ENCODE measurements around the gene PCGF2.

Gene PCGF2

GRCh38 chr17:38745545-38745944 lies 2.6 kb downstream of the PCGF2 start:
- H3K9me3 ChIP-seq (ENCODE audit: control insufficient read depth in 2 of 2, low read length in 2 of 2), result no peaks in the 10 kb centered on the region
- H3K27ac ChIP-seq (ENCODE audit: low read length), result peak overlapping the region; percentile 66
- no peak overlapping the region for H3K9ac ChIP-seq (ENCODE audit: low read length in 2 of 2)
- H3K4me1 ChIP-seq (ENCODE audit: control insufficient read depth, insufficient read depth, low read length), result peaks cover 72% of the 10 kb centered on the region
- H3K4me3 ChIP-seq (ENCODE audit: low read length in 2 of 2), result no peak overlapping the region
- H3K36me3 ChIP-seq (ENCODE audit: control insufficient read depth in 2 of 2, insufficient read depth in 2 of 2, low read length in 2 of 2), result no peaks in the 10 kb centered on the region
- H3K27me3 ChIP-seq (ENCODE audit: control insufficient read depth in 1 of 2, insufficient read depth in 2 of 2, low read length in 2 of 2), result peaks cover 1 to 10% of the 10 kb centered on the region in 2 donors

GRCh38 chr17:38743556-38744171 lies 4.5 kb downstream of the PCGF2 start:
- Histone ChIP-seq H3K36me3 (ENCODE audit: control insufficient read depth in 2 of 2, insufficient read depth in 2 of 2, low read length in 2 of 2) (peaks cover 0 to 3% of the 10 kb centered on the region in 2 donors), H3K9me3 (ENCODE audit: control insufficient read depth in 2 of 2, low read length in 2 of 2) (no peaks in the 10 kb centered on the region), H3K9ac (ENCODE audit: low read length in 2 of 2) (no peak overlapping the region), H3K4me3 (ENCODE audit: low read length in 2 of 2) (no peak overlapping the region), H3K27ac (ENCODE audit: low read length) (peak overlapping the region; percentile 85), H3K27me3 (ENCODE audit: control insufficient read depth in 1 of 2, insufficient read depth in 2 of 2, low read length in 2 of 2) (peaks cover 0 to 4% of the 10 kb centered on the region in 2 donors), H3K4me1 (ENCODE audit: control insufficient read depth, insufficient read depth, low read length) (peaks cover 54% of the 10 kb centered on the region)

GRCh38 chr17:38742411-38743308 lies 5.5 kb downstream of the PCGF2 start:
- no peaks in the 10 kb centered on the region for H3K27me3 ChIP-seq (ENCODE audit: control insufficient read depth in 1 of 2, insufficient read depth in 2 of 2, low read length in 2 of 2)
- H3K4me3 ChIP-seq (ENCODE audit: low read length in 2 of 2), result peak overlapping the region; percentile 22 to 52
- peaks cover 6 to 9% of the 10 kb centered on the region in 2 donors for H3K36me3 ChIP-seq (ENCODE audit: control insufficient read depth in 2 of 2, insufficient read depth in 2 of 2, low read length in 2 of 2)
- H3K27ac ChIP-seq (ENCODE audit: low read length), result peak overlapping the region; percentile 85
- peak overlapping the region; percentile 36 to 48 for H3K9ac ChIP-seq (ENCODE audit: low read length in 2 of 2)
- H3K9me3 ChIP-seq (ENCODE audit: control insufficient read depth in 2 of 2, low read length in 2 of 2), result no peaks in the 10 kb centered on the region
- peaks cover 47% of the 10 kb centered on the region for H3K4me1 ChIP-seq (ENCODE audit: control insufficient read depth, insufficient read depth, low read length)

GRCh38 chr17:38741921-38742410 lies 6.2 kb downstream of the PCGF2 start:
- Histone ChIP-seq H3K9ac (ENCODE audit: low read length in 2 of 2) (peak overlapping the region; percentile 47 to 48), H3K36me3 (ENCODE audit: control insufficient read depth in 2 of 2, insufficient read depth in 2 of 2, low read length in 2 of 2) (peaks cover 6 to 11% of the 10 kb centered on the region in 2 donors), H3K27ac (ENCODE audit: low read length) (peak overlapping the region; percentile 85), H3K27me3 (ENCODE audit: control insufficient read depth in 1 of 2, insufficient read depth in 2 of 2, low read length in 2 of 2) (no peaks in the 10 kb centered on the region), H3K4me1 (ENCODE audit: control insufficient read depth, insufficient read depth, low read length) (peaks cover 44% of the 10 kb centered on the region), H3K9me3 (ENCODE audit: control insufficient read depth in 2 of 2, low read length in 2 of 2) (no peaks in the 10 kb centered on the region), H3K4me3 (ENCODE audit: low read length in 2 of 2) (peak overlapping the region; percentile 22 to 52)

GRCh38 chr17:38741461-38741860 lies 6.7 kb downstream of the PCGF2 start:
- peak overlapping the region in 1 of 2 donors; percentile 52 for H3K4me3 ChIP-seq (ENCODE audit: low read length in 2 of 2)
- H3K4me1 ChIP-seq (ENCODE audit: control insufficient read depth, insufficient read depth, low read length), result peaks cover 39% of the 10 kb centered on the region
- peaks cover 6 to 11% of the 10 kb centered on the region in 2 donors for H3K36me3 ChIP-seq (ENCODE audit: control insufficient read depth in 2 of 2, insufficient read depth in 2 of 2, low read length in 2 of 2)
- no peaks in the 10 kb centered on the region for H3K27me3 ChIP-seq (ENCODE audit: control insufficient read depth in 1 of 2, insufficient read depth in 2 of 2, low read length in 2 of 2)
- H3K9ac ChIP-seq (ENCODE audit: low read length in 2 of 2), result peak overlapping the region; percentile 47 to 48
- H3K27ac ChIP-seq (ENCODE audit: low read length), result peak overlapping the region; percentile 85
- H3K9me3 ChIP-seq (ENCODE audit: control insufficient read depth in 2 of 2, low read length in 2 of 2), result no peaks in the 10 kb centered on the region

- Histone ChIP-seq H3K9me3 (ENCODE audit: control insufficient read depth in 2 of 2, low read length in 2 of 2) (no peaks in the 10 kb centered on the region), H3K4me3 (ENCODE audit: low read length in 2 of 2) (no peak overlapping the region), H3K27me3 (ENCODE audit: control insufficient read depth in 1 of 2, insufficient read depth in 2 of 2, low read length in 2 of 2) (no peaks in the 10 kb centered on the region), H3K36me3 (ENCODE audit: control insufficient read depth in 2 of 2, insufficient read depth in 2 of 2, low read length in 2 of 2) (peaks cover 6 to 14% of the 10 kb centered on the region in 2 donors), H3K9ac (ENCODE audit: low read length in 2 of 2) (peak overlapping the region in 1 of 2 donors; percentile 48), H3K27ac (ENCODE audit: low read length) (peak overlapping the region; percentile 85), H3K4me1 (ENCODE audit: control insufficient read depth, insufficient read depth, low read length) (peaks cover 33% of the 10 kb centered on the region)
These were observed 7.3 kb downstream of the PCGF2 start for GRCh38 chr17:38740806-38741205.

GRCh38 chr17:38740044-38740443 lies 8.1 kb downstream of the PCGF2 start:
- Histone ChIP-seq H3K4me3 (ENCODE audit: low read length in 2 of 2) (no peak overlapping the region), H3K27me3 (ENCODE audit: control insufficient read depth in 1 of 2, insufficient read depth in 2 of 2, low read length in 2 of 2) (no peaks in the 10 kb centered on the region), H3K9me3 (ENCODE audit: control insufficient read depth in 2 of 2, low read length in 2 of 2) (no peaks in the 10 kb centered on the region), H3K36me3 (ENCODE audit: control insufficient read depth in 2 of 2, insufficient read depth in 2 of 2, low read length in 2 of 2) (peaks cover 6 to 17% of the 10 kb centered on the region in 2 donors), H3K4me1 (ENCODE audit: control insufficient read depth, insufficient read depth, low read length) (peaks cover 36% of the 10 kb centered on the region), H3K9ac (ENCODE audit: low read length in 2 of 2) (no peak overlapping the region), H3K27ac (ENCODE audit: low read length) (no peak overlapping the region)

- Histone ChIP-seq H3K36me3 (ENCODE audit: control insufficient read depth in 2 of 2, insufficient read depth in 2 of 2, low read length in 2 of 2) (peaks cover 7 to 17% of the 10 kb centered on the region in 2 donors), H3K9ac (ENCODE audit: low read length in 2 of 2) (no peak overlapping the region)
These were observed 8.8 kb downstream of the PCGF2 start for GRCh38 chr17:38739305-38739704.

GRCh38 chr17:38738686-38739085 lies 9.4 kb downstream of the PCGF2 start:
- H3K27me3 ChIP-seq (ENCODE audit: control insufficient read depth in 1 of 2, insufficient read depth in 2 of 2, low read length in 2 of 2), result no peaks in the 10 kb centered on the region
- H3K4me1 ChIP-seq (ENCODE audit: control insufficient read depth, insufficient read depth, low read length), result peaks cover 35% of the 10 kb centered on the region

More at GRCh38 chr17:38739305-38739704, 8.8 kb downstream of the PCGF2 start:
- Histone ChIP-seq H3K27ac (ENCODE audit: low read length) (no peak overlapping the region), H3K9me3 (ENCODE audit: control insufficient read depth in 2 of 2, low read length in 2 of 2) (no peaks in the 10 kb centered on the region), H3K27me3 (ENCODE audit: control insufficient read depth in 1 of 2, insufficient read depth in 2 of 2, low read length in 2 of 2) (no peaks in the 10 kb centered on the region), H3K4me3 (ENCODE audit: low read length in 2 of 2) (no peak overlapping the region), H3K4me1 (ENCODE audit: control insufficient read depth, insufficient read depth, low read length) (peaks cover 37% of the 10 kb centered on the region)

GRCh38 chr17:38738007-38738662 lies 10.0 kb downstream of the PCGF2 start:
- H3K4me3 ChIP-seq (ENCODE audit: low read length in 2 of 2), result no peak overlapping the region
- no peak overlapping the region for H3K27ac ChIP-seq (ENCODE audit: low read length)
- peaks cover 10 to 24% of the 10 kb centered on the region in 2 donors for H3K36me3 ChIP-seq (ENCODE audit: control insufficient read depth in 2 of 2, insufficient read depth in 2 of 2, low read length in 2 of 2)
- peaks cover 32% of the 10 kb centered on the region for H3K4me1 ChIP-seq (ENCODE audit: control insufficient read depth, insufficient read depth, low read length)
- no peaks in the 10 kb centered on the region for H3K27me3 ChIP-seq (ENCODE audit: control insufficient read depth in 1 of 2, insufficient read depth in 2 of 2, low read length in 2 of 2)
- H3K9ac ChIP-seq (ENCODE audit: low read length in 2 of 2), result no peak overlapping the region
- H3K9me3 ChIP-seq (ENCODE audit: control insufficient read depth in 2 of 2, low read length in 2 of 2), result no peaks in the 10 kb centered on the region

More at GRCh38 chr17:38738686-38739085, 9.4 kb downstream of the PCGF2 start:
- no peak overlapping the region for H3K9ac ChIP-seq (ENCODE audit: low read length in 2 of 2)
- no peak overlapping the region for H3K4me3 ChIP-seq (ENCODE audit: low read length in 2 of 2)
- peaks cover 10 to 21% of the 10 kb centered on the region in 2 donors for H3K36me3 ChIP-seq (ENCODE audit: control insufficient read depth in 2 of 2, insufficient read depth in 2 of 2, low read length in 2 of 2)
- H3K9me3 ChIP-seq (ENCODE audit: control insufficient read depth in 2 of 2, low read length in 2 of 2), result no peaks in the 10 kb centered on the region
- no peak overlapping the region for H3K27ac ChIP-seq (ENCODE audit: low read length)
